ENCODE measurements around the gene DNAH10. TPM values are rescaled to one million over a fixed set of nuclear protein-coding genes. Genes with fewer than 3 reads are reported as not detected.

Gene DNAH10
- polyA plus RNA-seq, 2 of the 4 experiments (the other 2 are of a cell fraction), result 0.14 to 0.39 TPM

DNA sequence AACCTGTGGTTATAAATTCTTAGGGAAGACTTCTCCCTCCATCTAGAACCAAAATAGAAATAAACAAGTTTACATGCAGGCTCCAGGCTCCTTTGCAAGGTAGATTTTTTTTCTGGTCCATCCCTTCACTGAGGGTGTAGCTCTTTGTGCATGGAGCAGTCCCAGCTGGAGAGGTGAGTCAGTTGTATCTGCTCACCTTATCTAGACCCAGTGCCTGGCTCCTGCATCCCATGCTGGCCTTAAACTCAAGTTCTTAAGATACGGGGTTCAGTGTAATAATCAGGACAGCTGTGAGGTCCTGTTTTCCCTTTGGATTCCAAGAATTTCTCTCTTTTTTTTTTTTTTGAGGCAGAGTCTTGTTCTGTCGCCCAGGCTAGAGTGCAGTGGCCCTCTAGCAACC lies 35.1 kb upstream of the DNAH10 start:
- no peaks in the 10 kb centered on the region for H3K4me1 ChIP-seq
- ChIA-PET POLR2A (no interaction called here), CTCF (no interaction called here)
- no peaks in the 10 kb centered on the region for H3K9me3 ChIP-seq
- TF ChIP-seq, protein P1, sequence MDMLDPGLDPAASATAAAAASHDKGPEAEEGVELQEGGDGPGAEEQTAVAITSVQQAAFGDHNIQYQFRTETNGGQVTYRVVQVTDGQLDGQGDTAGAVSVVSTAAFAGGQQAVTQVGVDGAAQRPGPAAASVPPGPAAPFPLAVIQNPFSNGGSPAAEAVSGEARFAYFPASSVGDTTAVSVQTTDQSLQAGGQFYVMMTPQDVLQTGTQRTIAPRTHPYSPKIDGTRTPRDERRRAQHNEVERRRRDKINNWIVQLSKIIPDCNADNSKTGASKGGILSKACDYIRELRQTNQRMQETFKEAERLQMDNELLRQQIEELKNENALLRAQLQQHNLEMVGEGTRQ (IDR thresholded peaks at IDR 0.05), result no peak
- TF ChIP-seq HEYL (CRISPR knock-in tag; IDR thresholded peaks at IDR 0.05) (no peak), FOSL2 (IDR thresholded peaks at IDR 0.05) (no peak), FOSL2 (CRISPR knock-in tag; IDR thresholded peaks at IDR 0.05) (no peak), RCOR1 (IDR thresholded peaks at IDR 0.05; ENCODE audit: low read depth, low read length) (no peak), CHD4 (IDR thresholded peaks at IDR 0.05; ENCODE audit: borderline replicate concordance) (no peak)
- TF ChIP-seq, protein P2, sequence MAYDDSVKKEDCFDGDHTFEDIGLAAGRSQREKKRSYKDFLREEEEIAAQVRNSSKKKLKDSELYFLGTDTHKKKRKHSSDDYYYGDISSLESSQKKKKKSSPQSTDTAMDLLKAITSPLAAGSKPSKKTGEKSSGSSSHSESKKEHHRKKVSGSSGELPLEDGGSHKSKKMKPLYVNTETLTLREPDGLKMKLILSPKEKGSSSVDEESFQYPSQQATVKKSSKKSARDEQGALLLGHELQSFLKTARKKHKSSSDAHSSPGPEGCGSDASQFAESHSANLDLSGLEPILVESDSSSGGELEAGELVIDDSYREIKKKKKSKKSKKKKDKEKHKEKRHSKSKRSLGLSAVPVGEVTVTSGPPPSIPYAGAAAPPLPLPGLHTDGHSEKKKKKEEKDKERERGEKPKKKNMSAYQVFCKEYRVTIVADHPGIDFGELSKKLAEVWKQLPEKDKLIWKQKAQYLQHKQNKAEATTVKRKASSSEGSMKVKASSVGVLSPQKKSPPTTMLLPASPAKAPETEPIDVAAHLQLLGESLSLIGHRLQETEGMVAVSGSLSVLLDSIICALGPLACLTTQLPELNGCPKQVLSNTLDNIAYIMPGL (CRISPR knock-in tag; IDR thresholded peaks at IDR 0.05; ENCODE audit: borderline replicate concordance), result no peak
- H3K4me2 ChIP-seq, result no peak overlapping the region
- no peak for FAIRE-seq
- no peak for ATAC-seq
- H3K27ac ChIP-seq, result no peak overlapping the region
- WGBS (ENCODE audit: missing lambda C conversion rate), result 96% methylated on average over 2 of the region's 2 CpGs
- no peak overlapping the region for H3K4me3 ChIP-seq
- DNase-seq (ENCODE audit: low read depth in 1 of 2, low spot score in 1 of 2), result no peak

DNA sequence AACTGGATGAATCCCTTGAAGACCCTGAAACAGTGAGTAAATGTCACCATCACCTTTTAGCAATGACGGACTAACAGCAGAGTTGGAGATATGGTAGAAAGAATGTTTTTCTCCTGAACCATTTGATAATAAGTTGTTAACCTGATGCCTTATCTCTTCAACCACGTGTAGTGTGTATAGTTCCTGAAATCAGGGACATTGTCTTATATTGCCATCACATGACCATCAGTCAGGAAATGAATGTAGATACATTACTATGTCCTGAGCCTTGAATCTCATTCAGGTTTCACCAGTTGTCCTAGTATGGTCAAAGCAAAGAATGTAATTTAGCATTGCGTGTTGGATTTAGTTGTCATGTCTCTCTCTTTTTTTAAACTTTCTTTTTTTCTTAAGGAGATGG lies 34.2 kb upstream of the DNAH10 start:
- CTCF ChIA-PET, result no interaction called here
- no peak overlapping the region for H3K27ac ChIP-seq
- no peak overlapping the region for H3K4me3 ChIP-seq
- WGBS (ENCODE audit: missing lambda C conversion rate), result 89% methylated on average over 3 of the region's 3 CpGs
- POLR2A ChIA-PET, result no interaction called here
- no peaks in the 10 kb centered on the region for H3K9me3 ChIP-seq
- no peak for TF ChIP-seq CBX8 (IDR thresholded peaks at IDR 0.05)
- TF ChIP-seq EHMT2 (IDR thresholded peaks at IDR 0.05; ENCODE audit: low read depth), result no peak
- TF ChIP-seq RCOR1 (IDR thresholded peaks at IDR 0.05; ENCODE audit: low read depth, low read length), result no peak
- no peak for TF ChIP-seq NR3C1 (IDR thresholded peaks at IDR 0.05)
- TF ChIP-seq EP300 (IDR thresholded peaks at IDR 0.05), result no peak
- TF ChIP-seq ZNF302 (CRISPR knock-in tag; IDR thresholded peaks at IDR 0.05), result no peak
- no peak for TF ChIP-seq HOXB5 (CRISPR knock-in tag; IDR thresholded peaks at IDR 0.05)
- TF ChIP-seq, protein P3, sequence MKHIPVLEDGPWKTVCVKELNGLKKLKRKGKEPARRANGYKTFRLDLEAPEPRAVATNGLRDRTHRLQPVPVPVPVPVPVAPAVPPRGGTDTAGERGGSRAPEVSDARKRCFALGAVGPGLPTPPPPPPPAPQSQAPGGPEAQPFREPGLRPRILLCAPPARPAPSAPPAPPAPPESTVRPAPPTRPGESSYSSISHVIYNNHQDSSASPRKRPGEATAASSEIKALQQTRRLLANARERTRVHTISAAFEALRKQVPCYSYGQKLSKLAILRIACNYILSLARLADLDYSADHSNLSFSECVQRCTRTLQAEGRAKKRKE (CRISPR knock-in tag; IDR thresholded peaks at IDR 0.05; ENCODE audit: low read depth), result no peak
- TF ChIP-seq CEBPB (IDR thresholded peaks at IDR 0.05), result no peak
- TF ChIP-seq FOSB (CRISPR knock-in tag; IDR thresholded peaks at IDR 0.05), result no peak
- TF ChIP-seq PHF8 (IDR thresholded peaks at IDR 0.05; ENCODE audit: borderline replicate concordance, low read depth), result no peak
- TF ChIP-seq SREBF2 (IDR thresholded peaks at IDR 0.05), result no peak
- ATAC-seq (no peak), DNase-seq (ENCODE audit: low read depth in 1 of 2, low spot score in 1 of 2) (no peak), FAIRE-seq (no peak)
- no peaks in the 10 kb centered on the region for H3K4me1 ChIP-seq
- H3K4me2 ChIP-seq, result no peak overlapping the region

DNA sequence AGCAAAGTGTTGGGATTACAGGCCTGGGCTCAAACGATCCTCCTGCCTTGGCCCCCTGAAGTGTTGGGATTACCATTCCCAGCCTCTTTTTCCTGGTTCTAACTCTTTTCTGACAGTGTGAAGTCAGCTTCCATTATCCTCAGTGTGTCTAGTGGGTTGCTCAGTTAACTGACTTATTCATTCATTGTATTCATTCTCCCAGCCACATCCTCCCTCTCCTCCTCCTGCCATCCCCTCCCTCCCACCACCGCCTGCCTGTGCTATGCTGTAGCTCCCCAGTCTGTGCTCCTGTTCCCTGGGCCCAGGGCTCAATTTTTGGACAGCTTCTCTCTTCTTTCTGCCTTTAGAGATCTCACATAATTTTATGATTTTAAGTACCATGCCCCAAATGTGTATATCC lies 30.5 kb upstream of the DNAH10 start:
- DNase-seq (ENCODE audit: low read depth in 1 of 2, low spot score in 1 of 2) (no peak), ATAC-seq (no peak), FAIRE-seq (no peak)
- Histone ChIP-seq H3K27ac (no peak overlapping the region), H3K4me2 (no peak overlapping the region), H3K4me3 (no peak overlapping the region), H3K4me1 (no peaks in the 10 kb centered on the region), H3K9me3 (no peaks in the 10 kb centered on the region)
- ChIA-PET POLR2A (no interaction called here), CTCF (interaction anchor here (1.3 kb wide), 1 partner anchor 13 kb away, joined by 3 read pairs; no protein-coding TSS in a partner anchor)
- 95% methylated on average over 2 of the region's 2 CpGs for WGBS (ENCODE audit: missing lambda C conversion rate)
- no peak for TF ChIP-seq RFX5 (IDR thresholded peaks at IDR 0.05)
- no peak for TF ChIP-seq ESRRA (IDR thresholded peaks at IDR 0.05; ENCODE audit: borderline replicate concordance, low read length)
- TF ChIP-seq, protein P4, sequence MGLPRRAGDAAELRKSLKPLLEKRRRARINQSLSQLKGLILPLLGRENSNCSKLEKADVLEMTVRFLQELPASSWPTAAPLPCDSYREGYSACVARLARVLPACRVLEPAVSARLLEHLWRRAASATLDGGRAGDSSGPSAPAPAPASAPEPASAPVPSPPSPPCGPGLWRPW (IDR thresholded peaks at IDR 0.05), result no peak
- no peak for TF ChIP-seq RCOR1 (IDR thresholded peaks at IDR 0.05; ENCODE audit: low read depth, low read length)
